Gastrocnemius medialis (tissue), 4 donors: ENCODE results near the gene ATF2. TPM values are rescaled to one million over a fixed set of nuclear protein-coding genes. Genes with fewer than 3 reads are reported as not detected.

Experiments
- ATAC-seq, 2 donors: fragments of 150-250 bp; one replicate each; pipeline ENCODE4 v1.9.1; 2016
- DNase-seq, 2 donors: peaks; one replicate each; pipeline ENCODE4 v3.0.0-alpha.2; 2019
- H3K27ac ChIP-seq, 4 donors: fragments of 200-600 bp; sonication (generic); 1 replicate in 1 of 4; 2 replicates in 3 of 4; pipeline ENCODE4 v1.5.1; 2016 to 2018; ENCODE audit warnings: mild to moderate bottlenecking in 2 of 4, moderate library complexity in 1 of 4
- H3K27me3 ChIP-seq, 3 donors: fragments of 200-600 bp; sonication (generic) in 2 of 3; 1 replicate in 1 of 3; 2 replicates in 2 of 3; pipeline versions ENCODE4 v1.5.1 to v1.6.0; 2016 to 2019; ENCODE audit warnings: mild to moderate bottlenecking in 1 of 3, moderate library complexity in 1 of 3
- H3K36me3 ChIP-seq, 2 donors: fragments of 200-600 bp; sonication (generic) in 1 of 2; one replicate each; pipeline ENCODE4 v1.5.1; 2017 to 2018
- H3K4me1 ChIP-seq, 2 donors: fragments of 200-600 bp; sonication (generic) in 1 of 2; one replicate each; pipeline ENCODE4 v1.5.1; 2016 to 2017; ENCODE audit warnings: mild to moderate bottlenecking in 2 of 2
- H3K4me3 ChIP-seq, 4 donors: fragments of 200-600 bp; sonication (generic) in 3 of 4; 1 replicate in 1 of 4; 2 replicates in 3 of 4; pipeline ENCODE4 v1.5.1; 2016 to 2019; ENCODE audit warnings: mild to moderate bottlenecking in 2 of 4
- H3K9me3 ChIP-seq, 3 donors: fragments of 200-600 bp; sonication (generic) in 2 of 3; 1 replicate in 1 of 3; 2 replicates in 2 of 3; pipeline ENCODE4 v1.5.1; 2016 to 2019
- CTCF ChIP-seq, 5 experiments: fragments of 450-650 bp in 3 of 5; fragments of 200-600 bp in 2 of 5; sonication (generic) in 2 of 5; IDR thresholded peaks in 4 of 5; conservative IDR thresholded peaks in 1 of 5; 1 replicate in 4 of 5; 2 replicates in 1 of 5; pipeline ENCODE4 v1.5.1; 2016 to 2019; ENCODE audit warnings: antibody characterized with exemption in 5 of 5, mild to moderate bottlenecking in 3 of 5, moderate library complexity in 3 of 5
- POLR2A ChIP-seq, 2 donors: fragments of 450-650 bp; IDR thresholded peaks; one replicate each; pipeline ENCODE4 v1.6.1; 2017; ENCODE audit warnings: antibody characterized with exemption in 2 of 2, mild to moderate bottlenecking in 2 of 2, moderate library complexity in 2 of 2
- in situ Hi-C, 4 donors: fragments of 200-750 bp; cut with MboI; loops; one replicate each; pipeline versions ENCODE4 v1.15.0 to v1.8.0; 2017; ENCODE audit warnings: low sequenced_read_pairs in 4 of 4
- intact Hi-C: fragments of 100-400 bp; cut with DNase I; formaldehyde crosslinking; loops from one replicate; pipeline ENCODE4 v1.15.1; 2023; ENCODE audit warnings: low total_unique reads
- total RNA-seq, 4 donors: library from RNA; depleted of rRNA; stranded (reverse); fragments of >200 nt; gene quantifications; one replicate each; pipeline versions ENCODE4 v1.1.0 to v1.2.3, GENCODE V29; 2016

The ATF2 gene
- total RNA-seq, 4 donors from 2014 or later: 19.5 to 28.1 (median 20.9) TPM

- Histone ChIP-seq H3K36me3 (no peaks in the 10 kb centered on the region), H3K27ac (peak overlapping the region; percentile 63 to 79 (median 68)), H3K9me3 (no peaks in the 10 kb centered on the region), H3K4me3 (no peak overlapping the region), H3K27me3 (no peaks in the 10 kb centered on the region), H3K4me1 (peaks cover 4 to 13% of the 10 kb centered on the region in 2 donors)
- ATAC-seq (peak; percentile 10 to 52), DNase-seq (no peak)
- in situ Hi-C loops: no loop called here
- TF ChIP-seq POLR2A (IDR thresholded peaks at IDR 0.05) (no peak), CTCF (IDR thresholded peaks at IDR 0.05 in 4 of 5, conservative IDR thresholded peaks at IDR 0.05 in 1 of 5) (no peak)
- intact Hi-C loops: no loop called here
Observed at GRCh38 chr2:175027755-175028154, 140.2 kb downstream of the ATF2 start.

DNA sequence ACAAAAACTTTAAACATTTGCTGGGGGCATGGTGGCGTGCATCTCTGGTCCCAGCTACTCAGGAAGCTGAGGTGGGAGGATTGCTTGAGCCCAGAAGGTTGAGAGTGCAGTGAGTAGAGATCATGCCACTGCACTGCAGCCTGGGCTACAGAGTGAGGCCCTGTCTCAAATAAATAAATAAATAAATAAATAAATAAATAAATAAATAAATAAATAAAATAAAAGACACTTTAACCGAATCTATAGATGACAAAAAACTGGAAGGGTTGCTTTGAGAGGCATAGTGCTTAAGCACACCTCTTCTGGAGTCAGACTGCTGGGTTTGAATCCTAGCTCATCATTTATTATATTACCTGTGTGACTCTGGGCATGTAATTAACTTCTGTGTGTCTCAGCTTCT lies 141.6 kb downstream of the ATF2 start:
- no peaks in the 10 kb centered on the region for H3K36me3 ChIP-seq
- H3K4me3 ChIP-seq: no peak overlapping the region
- intact Hi-C loops (no loop called here), in situ Hi-C loops (no loop called here)
- no peak for TF ChIP-seq CTCF (IDR thresholded peaks at IDR 0.05 in 4 of 5, conservative IDR thresholded peaks at IDR 0.05 in 1 of 5)
- H3K9me3 ChIP-seq: no peaks in the 10 kb centered on the region
- no peak overlapping the region for H3K27ac ChIP-seq
- DNase-seq: no peak
- no peaks in the 10 kb centered on the region for H3K27me3 ChIP-seq
- H3K4me1 ChIP-seq: peaks cover 4 to 13% of the 10 kb centered on the region in 2 donors
- ATAC-seq: no peak

GRCh38 chr2:175025946-175026345 lies 142.1 kb downstream of the ATF2 start:
- no peak overlapping the region for H3K27ac ChIP-seq
- H3K27me3 ChIP-seq: no peaks in the 10 kb centered on the region
- no peaks in the 10 kb centered on the region for H3K36me3 ChIP-seq
- no peak overlapping the region for H3K4me3 ChIP-seq
- H3K4me1 ChIP-seq: peaks cover 4 to 13% of the 10 kb centered on the region in 2 donors
- no peaks in the 10 kb centered on the region for H3K9me3 ChIP-seq
- in situ Hi-C loops: no loop called here
- intact Hi-C loops: no loop called here
- TF ChIP-seq POLR2A (IDR thresholded peaks at IDR 0.05) (no peak), CTCF (IDR thresholded peaks at IDR 0.05 in 4 of 5, conservative IDR thresholded peaks at IDR 0.05 in 1 of 5) (no peak)
- ATAC-seq (no peak), DNase-seq (no peak)

- DNase-seq: no peak
- H3K27me3 ChIP-seq: no peaks in the 10 kb centered on the region
- in situ Hi-C loops (no loop called here), intact Hi-C loops (no loop called here)
- H3K27ac ChIP-seq: no peak overlapping the region
- H3K36me3 ChIP-seq: no peaks in the 10 kb centered on the region
- no peak for TF ChIP-seq CTCF (IDR thresholded peaks at IDR 0.05 in 4 of 5, conservative IDR thresholded peaks at IDR 0.05 in 1 of 5)
- no peak for TF ChIP-seq POLR2A (IDR thresholded peaks at IDR 0.05)
- no peaks in the 10 kb centered on the region for H3K9me3 ChIP-seq
- no peak for ATAC-seq
- H3K4me3 ChIP-seq: no peak overlapping the region
- peaks cover 4 to 13% of the 10 kb centered on the region in 2 donors for H3K4me1 ChIP-seq
Observed at GRCh38 chr2:175025233-175025632, 142.8 kb downstream of the ATF2 start.

DNA sequence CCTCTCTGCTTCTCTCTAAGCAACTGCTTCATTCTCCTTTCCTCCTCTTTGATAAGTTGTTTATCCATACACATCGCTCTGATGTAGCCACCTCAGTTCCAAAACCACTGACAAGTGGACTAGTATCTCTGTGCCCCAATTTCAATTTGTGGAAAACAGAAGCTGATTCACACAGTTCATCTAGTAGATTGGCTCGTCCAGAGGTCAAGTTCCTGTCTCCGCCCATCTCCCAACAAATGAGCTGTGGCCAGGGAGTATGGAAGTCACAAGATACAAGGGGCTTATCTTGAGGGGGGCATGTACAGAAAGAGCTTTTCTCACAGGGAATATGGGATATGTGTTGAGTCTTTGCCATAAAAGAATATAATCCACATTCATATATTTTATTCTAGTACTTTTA lies 145.1 kb downstream of the ATF2 start:
- H3K36me3 ChIP-seq: no peaks in the 10 kb centered on the region
- no peak overlapping the region for H3K4me3 ChIP-seq
- H3K9me3 ChIP-seq: no peaks in the 10 kb centered on the region
- ATAC-seq (no peak), DNase-seq (no peak)
- TF ChIP-seq CTCF (IDR thresholded peaks at IDR 0.05 in 4 of 5, conservative IDR thresholded peaks at IDR 0.05 in 1 of 5) (no peak), POLR2A (IDR thresholded peaks at IDR 0.05) (no peak)
- H3K27me3 ChIP-seq: no peaks in the 10 kb centered on the region
- in situ Hi-C loops (no loop called here), intact Hi-C loops (no loop called here)
- no peak overlapping the region for H3K27ac ChIP-seq
- peaks cover 4 to 5% of the 10 kb centered on the region in 2 donors for H3K4me1 ChIP-seq
